HG03175 (cell line): ENCODE data around the gene FAM210A.
"Not testable (repeated sequence)": the region's sequence is repeated elsewhere in the genome, so short reads cannot be mapped to it uniquely, and the experiment has no call there.

ENCODE experiments used
- ATAC-seq: cut with Tn5 transposase; IDR thresholded peaks from one replicate; pipeline ENCODE4 v1.9.1; 2021; ENCODE audit warnings: mild to moderate bottlenecking, moderate library complexity; ENCODE audit not compliant: unreplicated experiment

FAM210A gene, protein sequence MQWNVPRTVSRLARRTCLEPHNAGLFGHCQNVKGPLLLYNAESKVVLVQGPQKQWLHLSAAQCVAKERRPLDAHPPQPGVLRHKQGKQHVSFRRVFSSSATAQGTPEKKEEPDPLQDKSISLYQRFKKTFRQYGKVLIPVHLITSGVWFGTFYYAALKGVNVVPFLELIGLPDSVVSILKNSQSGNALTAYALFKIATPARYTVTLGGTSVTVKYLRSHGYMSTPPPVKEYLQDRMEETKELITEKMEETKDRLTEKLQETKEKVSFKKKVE

DNA sequence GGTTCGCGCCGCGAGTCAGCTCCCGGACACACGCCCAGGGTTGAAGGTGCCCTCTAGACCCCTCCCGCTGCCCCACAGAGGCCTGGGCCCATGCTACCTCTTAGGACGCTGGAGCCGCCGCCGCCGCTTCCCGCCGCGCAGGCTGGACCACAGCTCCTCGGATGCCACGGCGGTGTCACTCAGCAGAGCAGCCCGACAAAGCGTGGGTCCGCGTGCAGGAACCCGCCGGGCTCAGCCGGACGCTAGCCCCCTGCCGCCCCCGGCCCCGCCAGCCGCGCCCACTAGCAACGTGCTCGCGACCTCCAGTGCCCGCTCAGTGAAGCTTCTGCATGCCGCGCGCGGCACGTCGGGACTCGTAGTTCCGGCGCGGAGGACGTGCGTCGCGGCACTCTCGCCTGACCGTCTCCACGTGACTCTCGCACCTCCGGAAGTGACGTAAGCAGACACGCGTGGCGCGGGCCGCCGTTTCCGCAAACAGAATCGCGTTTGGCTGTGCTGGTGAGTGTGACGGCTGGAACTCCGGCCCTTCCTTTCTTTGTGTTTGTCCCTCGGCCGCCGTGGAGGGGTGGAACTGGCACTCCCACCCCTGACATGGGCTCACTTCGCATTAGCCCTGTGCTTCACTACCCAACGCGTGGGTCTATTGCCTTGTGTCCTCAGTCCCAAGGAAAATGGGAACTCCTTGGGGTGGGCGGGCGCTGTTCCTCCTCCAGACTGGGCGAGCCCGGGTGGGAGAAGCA, at the start of gene FAM210A, which contains the start of gene RNMT:
TSS of gene FAM210A (minus strand) at position 327 of the 740 bp plus-strand sequence. CDS start 44,481 bp downstream, outside the sequence.
TSS of gene RNMT (plus strand) at position 442 of the 740 bp plus-strand sequence. CDS start 4,845 bp downstream, outside the sequence.
- ATAC-seq: peak; percentile 90

DNA sequence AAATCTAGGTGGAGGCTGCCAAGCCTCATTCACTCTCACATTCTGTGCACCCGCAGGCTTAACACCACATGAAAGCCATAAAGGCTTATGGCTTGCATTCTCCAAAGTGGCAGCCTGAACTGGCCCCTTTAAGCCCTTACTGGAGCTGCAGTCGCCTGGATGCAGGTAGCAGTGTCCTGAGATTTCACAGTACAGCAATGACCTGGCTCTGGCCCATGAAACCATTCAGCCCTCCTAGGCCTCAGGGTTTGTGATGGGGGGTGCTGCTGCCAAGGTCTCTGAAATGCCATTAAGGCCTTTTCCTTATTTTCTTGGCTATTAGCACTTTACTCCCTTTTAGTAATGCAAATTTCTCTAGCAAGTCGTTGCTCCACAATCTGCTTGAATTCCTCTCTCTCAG, 48.7 kb upstream of the FAM210A start:
- ATAC-seq: no peak

DNA sequence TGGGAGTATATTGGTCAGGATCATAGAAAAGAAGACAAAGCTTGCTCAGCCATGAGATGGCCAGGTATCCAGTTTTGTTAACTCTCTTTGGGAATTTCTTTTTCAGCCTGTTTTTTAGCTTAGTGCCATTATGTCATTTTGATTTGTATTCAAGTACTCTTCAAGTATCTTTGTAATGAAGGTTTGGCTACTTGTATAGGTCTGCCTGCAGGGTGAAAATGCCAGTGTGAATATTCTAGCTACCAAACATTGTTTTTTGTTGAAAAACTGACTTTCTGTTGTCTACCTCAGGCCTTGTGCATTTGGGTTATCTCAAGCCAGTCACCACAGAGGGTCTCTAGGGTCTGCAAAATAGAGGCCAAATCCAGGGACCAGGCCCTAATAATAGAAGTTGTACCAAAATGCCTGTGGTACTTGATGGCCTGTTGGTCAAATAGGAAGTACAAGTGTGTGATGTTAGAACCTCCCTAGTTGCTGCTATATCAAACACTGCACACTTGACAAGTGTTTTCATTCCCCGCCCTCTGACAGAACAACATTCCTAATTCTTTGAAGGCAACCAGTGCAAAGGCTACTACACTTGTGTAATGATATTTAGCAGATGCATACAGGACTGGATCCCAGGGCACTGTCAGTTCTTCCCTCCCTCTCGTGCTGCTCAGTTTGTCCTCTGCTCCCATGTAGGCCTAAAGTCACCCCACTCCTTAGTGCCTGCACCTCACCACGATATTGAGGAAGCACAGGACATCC, 36.5 kb upstream of the FAM210A start:
- ATAC-seq: no peak

DNA sequence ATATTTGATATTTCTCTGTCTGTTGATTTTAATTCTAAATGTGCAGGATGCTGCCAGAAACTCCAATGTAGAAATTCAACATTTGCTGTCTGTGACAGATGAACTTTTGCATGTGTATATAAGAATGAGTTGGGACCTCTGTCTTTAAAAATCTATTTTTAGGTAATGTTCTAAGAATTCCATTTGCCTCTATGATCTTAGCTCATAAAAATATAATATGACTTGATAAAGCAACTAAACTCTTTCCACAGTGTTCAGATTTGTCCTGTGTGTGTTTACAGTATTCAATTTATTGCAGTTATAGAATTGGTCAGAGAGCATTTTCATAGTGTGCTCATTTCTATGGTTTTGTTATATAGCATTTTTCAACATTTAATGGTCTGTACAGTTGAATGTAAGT, 33.7 kb upstream of the FAM210A start:
- ATAC-seq: no peak

DNA sequence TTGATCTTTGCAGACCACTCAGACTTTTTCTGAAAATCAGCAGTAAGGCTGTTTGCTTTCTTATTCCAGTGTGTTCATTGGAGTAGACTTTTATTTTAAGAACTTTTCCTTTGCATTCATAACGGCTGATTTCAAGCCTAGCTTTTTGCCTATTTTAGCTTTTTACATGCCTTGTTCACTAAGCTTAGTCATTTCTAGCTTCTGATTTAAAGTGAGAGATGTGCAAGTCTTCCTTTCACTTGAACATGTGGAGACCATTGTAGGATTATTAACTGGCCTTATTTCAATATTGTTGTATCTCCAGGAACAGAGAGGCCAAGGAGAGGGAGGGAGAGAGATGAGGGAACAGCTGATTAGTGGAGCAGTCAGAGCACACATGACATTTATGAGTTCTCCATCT, 32.3 kb upstream of the FAM210A start:
- ATAC-seq: no peak

DNA sequence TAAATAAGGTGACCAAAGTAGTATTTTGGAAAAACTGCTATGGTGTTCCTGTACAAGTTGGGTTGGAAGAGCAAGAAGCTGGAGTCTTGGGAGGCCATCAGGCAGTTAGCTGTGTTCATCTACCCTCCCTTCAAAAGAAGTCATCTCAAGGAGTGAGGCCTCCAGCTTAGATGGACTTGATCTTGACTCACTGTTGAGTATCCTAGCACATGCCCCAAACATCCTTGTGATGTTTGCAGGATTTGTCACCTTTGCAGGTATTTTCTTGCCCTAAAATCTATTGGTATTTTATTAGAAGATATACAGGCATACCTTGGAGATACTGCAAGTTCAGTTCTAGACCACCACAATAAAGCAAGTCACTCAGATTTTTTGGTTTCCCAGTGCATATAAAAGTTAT, 30.3 kb upstream of the FAM210A start:
- ATAC-seq: no peak

DNA sequence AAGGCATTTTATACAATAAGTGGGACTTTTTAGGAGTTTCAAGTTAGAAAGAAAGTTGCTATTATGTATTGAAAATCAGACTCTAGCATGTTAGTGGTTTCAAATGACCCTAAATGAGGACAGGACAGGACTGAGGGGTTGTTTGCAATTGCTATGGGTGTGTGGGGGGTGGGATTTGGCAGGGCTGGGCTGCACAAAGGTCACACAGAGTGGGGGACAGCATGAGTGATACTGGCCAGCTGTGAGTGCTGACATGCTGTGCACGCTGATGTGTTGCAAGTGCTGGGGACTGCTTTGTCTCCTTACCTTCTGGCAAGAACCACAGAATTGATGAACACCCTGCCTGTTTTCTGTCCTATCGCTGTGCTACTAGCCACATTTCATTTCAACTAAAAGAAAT, 29.9 kb upstream of the FAM210A start:
- no peak for ATAC-seq

DNA sequence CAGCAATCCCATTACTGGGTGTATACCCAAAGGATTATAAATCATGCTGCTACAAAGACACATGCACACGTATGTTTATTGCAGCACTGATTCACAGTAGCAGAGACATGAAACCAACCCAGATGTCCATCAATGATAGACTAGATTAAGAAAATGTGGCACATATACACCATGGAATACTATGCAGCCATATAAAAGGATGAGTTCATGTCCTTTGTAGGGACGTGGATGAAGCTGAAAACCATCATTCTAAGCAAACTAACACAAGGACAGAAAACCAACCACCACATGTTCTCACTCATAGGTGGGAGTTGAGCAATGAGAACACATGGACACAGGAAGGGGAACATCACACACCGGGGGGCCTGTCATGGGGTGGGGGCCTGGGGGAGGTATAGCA, 25.2 kb upstream of the FAM210A start:
- ATAC-seq: not testable (repeated sequence)

DNA sequence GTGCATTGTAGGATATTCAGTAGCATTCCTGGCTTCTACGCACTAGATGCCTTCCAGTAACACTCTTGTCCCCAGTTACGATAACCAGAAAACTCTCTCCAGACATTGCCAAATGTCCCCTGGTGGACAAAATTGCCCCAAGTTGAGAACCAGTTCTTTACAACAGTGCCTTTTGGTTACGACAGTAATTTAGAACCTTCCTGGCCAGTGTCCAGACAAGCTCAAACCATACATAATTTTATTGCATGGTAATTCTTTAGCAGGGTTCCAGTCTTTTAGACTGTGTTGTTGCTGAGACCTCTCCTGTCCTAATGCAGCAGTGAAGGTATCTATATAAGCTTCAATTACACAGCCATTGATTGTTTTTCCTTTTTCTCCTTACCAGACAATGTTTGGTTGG, 20.3 kb upstream of the FAM210A start:
- ATAC-seq: no peak

DNA sequence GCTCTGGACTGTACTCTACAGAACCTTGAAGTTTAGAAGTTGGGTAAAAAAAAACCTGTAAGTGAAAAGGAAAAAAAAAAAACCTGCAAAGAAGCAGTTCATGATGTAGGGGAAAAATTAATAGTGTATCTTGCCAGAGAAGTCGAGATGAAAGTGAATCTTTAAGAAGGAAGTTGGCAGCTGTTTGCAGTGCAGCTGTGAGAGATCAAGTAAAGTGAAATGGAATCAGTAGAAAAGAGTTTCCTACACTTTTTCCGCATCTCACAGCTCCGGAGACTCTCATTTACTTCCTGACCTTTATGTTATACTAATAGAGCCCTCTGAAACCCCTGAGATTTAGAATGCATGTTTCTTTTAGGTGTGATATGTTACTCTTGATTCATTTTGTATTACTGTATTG, 19.3 kb upstream of the FAM210A start:
- ATAC-seq: no peak

DNA sequence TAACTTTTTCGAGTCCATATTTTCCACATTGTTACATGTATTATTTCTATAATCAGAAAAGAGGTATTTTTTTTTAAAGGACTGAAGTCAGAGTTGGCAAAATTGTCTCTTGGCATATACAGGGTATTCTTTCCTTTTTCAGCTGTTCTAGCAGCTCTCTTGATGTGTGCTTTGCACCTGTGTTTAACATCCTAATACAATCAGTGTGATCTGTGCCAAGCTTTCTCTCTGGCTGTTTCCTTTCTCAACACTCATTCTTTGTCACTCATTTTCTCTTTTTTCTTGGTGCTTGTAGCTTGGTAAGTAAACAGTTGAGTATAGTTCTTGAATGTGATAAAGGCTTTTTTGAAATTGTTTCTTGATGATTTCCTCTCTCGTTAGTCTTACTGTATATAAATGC, 9.3 kb upstream of the FAM210A start:
- ATAC-seq: no peak

DNA sequence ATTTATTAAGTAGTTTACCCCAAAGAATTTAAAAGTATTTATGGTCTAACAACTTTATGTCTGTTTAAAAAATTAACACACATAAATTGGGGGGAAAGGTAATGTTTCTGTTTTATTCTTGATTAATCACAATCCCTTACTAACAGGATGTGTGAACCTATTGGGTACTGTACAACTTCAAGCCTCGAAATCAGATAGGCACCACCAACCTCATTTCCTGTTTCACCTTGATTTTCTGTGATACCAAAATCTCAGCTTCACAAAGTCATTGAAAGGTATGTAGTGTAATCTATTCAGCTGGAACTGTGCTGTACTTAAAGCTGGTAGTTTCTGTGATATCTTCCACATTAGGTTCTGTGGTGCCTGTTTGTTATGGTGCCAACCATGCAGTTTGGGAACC, 4.1 kb upstream of the FAM210A start:
- no peak for ATAC-seq

DNA sequence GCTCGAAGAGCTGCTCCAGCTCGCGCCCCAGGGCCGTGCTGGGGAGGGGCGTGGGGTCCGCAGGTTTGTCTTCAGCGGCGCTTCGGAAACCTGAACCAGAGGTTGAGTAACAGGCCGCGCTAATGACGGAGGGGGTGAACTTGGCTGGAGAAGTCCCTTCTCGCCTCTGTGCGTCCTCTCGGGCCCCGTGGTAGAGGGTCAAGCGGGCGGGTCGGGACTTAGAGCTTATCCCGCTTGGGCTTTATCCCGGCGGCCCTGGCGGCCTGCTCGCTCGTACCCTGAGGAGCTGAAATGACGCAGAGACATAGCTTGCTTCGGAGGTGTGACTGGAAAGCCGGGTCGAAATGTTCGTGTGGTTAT, 594 bp upstream of the FAM210A start:
- ATAC-seq: peak; percentile 30

DNA sequence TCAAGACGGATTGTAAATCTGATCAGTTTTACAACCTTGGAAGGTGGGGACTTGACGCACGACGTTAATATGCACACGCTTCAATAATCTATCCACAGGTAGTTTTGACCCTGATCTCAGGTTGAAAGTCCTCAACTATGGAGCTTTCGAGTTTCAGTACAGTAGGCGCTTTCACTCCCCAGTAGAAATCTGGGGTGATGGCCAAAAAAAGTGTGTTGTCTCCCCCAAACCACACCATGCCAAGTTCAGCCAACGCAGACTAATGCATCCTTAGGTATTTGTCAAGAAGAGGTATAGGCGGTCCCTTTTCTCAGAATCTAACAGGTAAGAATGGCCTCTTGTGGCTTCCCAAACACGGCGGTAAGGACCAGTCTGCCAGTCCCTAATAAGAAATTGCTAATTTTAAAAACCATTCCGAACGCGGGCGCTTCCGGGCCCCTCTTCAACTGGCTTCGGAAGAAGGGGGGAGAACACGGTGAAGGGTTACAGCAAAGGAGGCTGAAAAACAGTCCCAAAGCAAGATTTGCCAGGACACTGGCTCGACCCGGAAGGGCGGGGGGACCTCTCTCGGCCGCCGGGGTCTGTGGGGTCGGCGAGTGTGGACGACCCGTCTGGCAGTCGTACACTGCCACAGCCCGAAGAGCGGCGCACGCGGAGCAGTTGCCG, 659 bp downstream of the FAM210A start:
- ATAC-seq: no peak

DNA sequence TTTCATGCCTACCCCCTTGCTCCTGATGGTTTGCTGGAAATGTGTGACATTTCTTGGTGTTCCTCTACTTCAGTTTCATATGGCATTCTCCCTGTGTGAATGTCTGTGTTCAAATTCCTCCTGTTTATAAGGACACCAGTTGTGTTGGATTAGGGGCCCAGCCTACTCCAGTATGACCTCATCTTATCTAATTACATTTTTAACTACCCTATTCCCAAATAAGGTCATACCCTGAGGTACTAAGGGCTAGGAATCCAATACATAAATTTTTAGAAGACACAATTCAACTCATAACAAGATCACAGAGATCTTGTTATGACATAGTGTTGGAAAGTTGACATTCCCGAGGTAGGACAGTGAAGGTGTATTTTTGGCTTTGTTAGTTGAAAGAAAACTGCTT, 5.5 kb downstream of the FAM210A start:
- no peak for ATAC-seq

DNA sequence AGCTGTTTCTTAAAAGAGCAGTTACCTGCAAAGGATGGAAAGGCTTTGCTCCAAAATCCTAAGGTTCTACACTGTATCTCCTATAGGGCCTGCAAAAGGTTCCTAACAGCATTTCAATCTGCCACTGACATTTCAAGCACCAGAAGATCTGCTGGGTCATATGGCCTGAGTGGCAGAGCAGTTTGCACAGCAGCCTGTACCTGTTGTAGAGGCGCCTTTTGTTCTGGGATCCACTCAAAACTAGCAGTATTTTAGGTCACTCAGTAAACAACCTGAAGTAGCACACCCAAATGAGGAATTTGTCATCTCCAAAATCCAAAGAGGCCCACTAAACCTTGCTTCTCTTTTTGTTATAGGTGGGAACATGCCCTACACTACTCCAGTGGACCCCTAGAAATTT, 6.2 kb downstream of the FAM210A start:
- ATAC-seq: no peak

DNA sequence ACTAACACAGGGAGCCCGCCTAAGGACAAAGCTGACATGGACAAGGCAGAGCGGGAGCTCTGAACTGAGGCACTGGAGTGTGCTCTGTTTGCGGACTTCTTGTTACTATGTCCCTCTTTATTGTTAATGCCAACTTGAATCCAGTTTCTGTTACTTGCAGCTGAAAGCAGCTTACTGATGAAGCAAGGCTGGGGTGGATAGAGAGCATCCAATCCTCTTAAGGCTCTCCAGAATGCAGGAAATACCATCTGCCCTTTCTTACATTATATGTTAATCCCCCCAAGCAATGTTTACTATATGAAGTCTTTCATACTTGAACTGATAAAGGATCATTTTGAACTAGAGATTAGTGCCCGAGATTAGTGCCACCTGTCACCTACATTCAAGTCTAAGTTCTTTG, 9.4 kb downstream of the FAM210A start:
- no peak for ATAC-seq

DNA sequence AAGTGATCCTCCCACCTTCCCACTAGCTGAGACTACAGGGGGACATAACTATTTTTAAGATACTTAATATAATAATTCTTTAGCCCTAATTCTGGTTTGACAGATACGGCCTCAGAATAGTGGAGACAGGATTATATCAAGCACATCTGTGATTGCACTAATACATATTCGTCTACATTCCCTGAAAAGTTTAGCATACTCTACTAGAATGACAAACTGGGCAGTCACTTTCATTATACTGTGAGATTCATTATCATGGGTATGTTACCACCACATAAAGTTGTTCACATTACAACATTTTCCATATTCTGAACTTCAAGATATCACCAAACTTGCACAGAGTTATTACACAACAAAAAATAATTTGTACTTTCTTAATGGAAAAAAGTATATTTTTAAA, 11.0 kb downstream of the FAM210A start:
- ATAC-seq: no peak

DNA sequence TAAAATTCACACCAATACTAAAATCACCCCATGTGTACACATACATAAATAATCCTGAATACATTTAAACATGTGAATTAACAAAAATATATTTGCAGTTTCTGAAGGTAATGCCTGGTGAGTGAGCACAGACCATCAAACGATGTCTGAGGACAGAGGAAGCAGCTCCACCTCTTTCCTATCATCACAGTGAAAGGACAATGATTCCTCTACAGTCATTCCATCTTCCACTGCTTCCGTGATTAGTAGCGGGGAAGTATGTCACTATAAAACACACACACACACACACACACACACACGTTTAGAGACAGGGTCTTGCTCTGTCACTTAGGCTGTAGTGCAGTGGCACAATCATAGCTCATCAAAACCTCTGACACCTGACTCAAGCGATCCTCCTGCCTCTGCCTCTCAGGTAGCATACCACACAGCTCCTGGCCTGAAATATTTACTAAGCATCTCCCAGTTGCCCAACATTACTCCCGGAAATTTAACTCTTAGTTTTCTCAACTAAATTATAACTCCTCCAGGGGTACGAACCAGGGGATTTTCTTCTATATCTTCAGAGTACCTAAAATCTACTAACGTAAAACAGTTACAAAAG, 12.8 kb downstream of the FAM210A start:
- ATAC-seq: no peak

DNA sequence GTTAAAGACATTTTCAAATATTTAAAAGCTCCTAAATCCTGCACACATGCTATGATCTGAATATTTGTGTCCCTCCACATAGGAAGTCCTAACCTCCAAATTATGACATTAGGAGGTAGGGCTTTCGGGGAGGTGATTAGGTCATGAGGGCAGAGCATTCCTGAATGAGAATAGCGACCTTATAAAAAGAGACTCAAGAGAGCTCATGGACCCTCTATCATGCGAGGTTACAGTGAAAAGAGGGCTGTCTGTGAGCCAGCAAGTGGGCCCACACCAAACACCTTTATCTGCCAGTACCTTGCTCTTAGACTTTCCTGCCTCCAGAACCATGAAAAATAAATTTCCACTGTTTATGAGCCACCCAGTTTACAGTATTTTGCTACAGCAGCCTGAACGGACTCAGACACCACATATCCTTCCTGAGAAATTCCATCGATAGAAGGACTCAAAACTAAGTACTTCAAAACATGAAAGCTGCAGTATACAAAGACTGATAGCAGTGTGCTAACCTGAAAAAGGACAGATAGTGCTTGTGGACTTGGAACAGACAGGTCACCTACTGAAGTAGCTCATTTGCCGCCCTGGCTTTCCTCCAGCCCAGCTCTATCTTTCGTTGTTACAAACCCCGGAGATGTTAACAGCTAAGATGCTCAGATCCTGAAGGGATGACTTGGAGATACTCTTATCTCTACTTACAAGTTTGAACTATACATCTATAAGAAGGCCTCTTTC, 13.8 kb downstream of the FAM210A start:
- ATAC-seq: no peak
